ENCODE results near the gene PIP5KL1. TPM values are rescaled to one million over a fixed set of nuclear protein-coding genes. Genes with fewer than 3 reads are reported as not detected.
A peak's percentile ranks its signal among the peaks of the same experiment; 100 is the strongest.

Gene PIP5KL1
- total RNA-seq, 1 experiment from 2014 or later, result 3.9 TPM

GRCh38 chr9:127877566-127877998 lies 53.0 kb downstream of the PIP5KL1 start, which contains the start of gene AK1:
AK1 (minus strand) TSS chr9:127877675; CDS start chr9:127874617, 3,058 bp downstream.
- TF ChIP-seq EZH2 (IDR thresholded peaks at IDR 0.05; ENCODE audit: borderline replicate concordance, low read depth, low read length, poor library complexity, severe bottlenecking) (no peak), CTCF (conservative IDR thresholded peaks at IDR 0.05; ENCODE audit: low read depth, low read length) (no peak)
- Histone ChIP-seq H3K9me3 (ENCODE audit: low read depth, low read length, poor library complexity, severe bottlenecking) (no peaks in the 10 kb centered on the region), H3K36me3 (ENCODE audit: insufficient read depth, low read length, poor library complexity, severe bottlenecking) (no peaks in the 10 kb centered on the region), H3K4me3 (ENCODE audit: low read depth, low read length, poor library complexity, severe bottlenecking) (peak within 1 kb of the TSS; percentile 50), H3K27me3 (replicated peaks; ENCODE audit: insufficient read depth, low read depth, low read length, poor library complexity) (no peaks in the 10 kb centered on the region), H3K27ac (ENCODE audit: low read depth, low read length, poor library complexity, severe bottlenecking) (peak within 1 kb of the TSS; percentile 14), H3K4me1 (ENCODE audit: insufficient read depth, low read length, poor library complexity, severe bottlenecking) (peaks cover 20% of the 10 kb centered on the region)
- intact Hi-C loops (cut with micrococcal nuclease; ENCODE audit: unreplicated experiment), result no loop called here
- peak; percentile 64 for DNase-seq (ENCODE audit: low spot score)
- POLR2A ChIA-PET (ENCODE audit: low non-redundant PET), result no interaction called here
- CTCF ChIA-PET, result no interaction called here
- BruUV-seq (replicated peaks), result no TSS peak

- TF ChIP-seq CTCF (conservative IDR thresholded peaks at IDR 0.05; ENCODE audit: low read depth, low read length) (no peak), EZH2 (IDR thresholded peaks at IDR 0.05; ENCODE audit: borderline replicate concordance, low read depth, low read length, poor library complexity, severe bottlenecking) (no peak)
- no TSS peak for BruUV-seq (replicated peaks)
- ChIA-PET POLR2A (ENCODE audit: low non-redundant PET) (no interaction called here), CTCF (no interaction called here)
- no peak overlapping the region for H3K27ac ChIP-seq (ENCODE audit: low read depth, low read length, poor library complexity, severe bottlenecking)
- DNase-seq (ENCODE audit: low spot score), result no peak
- H3K9me3 ChIP-seq (ENCODE audit: low read depth, low read length, poor library complexity, severe bottlenecking), result no peaks in the 10 kb centered on the region
- H3K27me3 ChIP-seq (replicated peaks; ENCODE audit: insufficient read depth, low read depth, low read length, poor library complexity), result no peaks in the 10 kb centered on the region
- H3K36me3 ChIP-seq (ENCODE audit: insufficient read depth, low read length, poor library complexity, severe bottlenecking), result no peaks in the 10 kb centered on the region
- peaks cover 19% of the 10 kb centered on the region for H3K4me1 ChIP-seq (ENCODE audit: insufficient read depth, low read length, poor library complexity, severe bottlenecking)
- H3K4me3 ChIP-seq (ENCODE audit: low read depth, low read length, poor library complexity, severe bottlenecking), result peak overlapping the region; percentile 50
- intact Hi-C loops (cut with micrococcal nuclease; ENCODE audit: unreplicated experiment), result no loop called here
Measured at GRCh38 chr9:127876764-127877562, 53.6 kb downstream of the PIP5KL1 start.

- Histone ChIP-seq H3K9me3 (ENCODE audit: low read depth, low read length, poor library complexity, severe bottlenecking) (no peaks in the 10 kb centered on the region), H3K27me3 (replicated peaks; ENCODE audit: insufficient read depth, low read depth, low read length, poor library complexity) (no peaks in the 10 kb centered on the region), H3K27ac (ENCODE audit: low read depth, low read length, poor library complexity, severe bottlenecking) (peak overlapping the region; percentile 37), H3K36me3 (ENCODE audit: insufficient read depth, low read length, poor library complexity, severe bottlenecking) (no peaks in the 10 kb centered on the region), H3K4me3 (ENCODE audit: low read depth, low read length, poor library complexity, severe bottlenecking) (no peak overlapping the region), H3K4me1 (ENCODE audit: insufficient read depth, low read length, poor library complexity, severe bottlenecking) (peaks cover 19% of the 10 kb centered on the region)
- CTCF ChIA-PET, result no interaction called here
- BruUV-seq (replicated peaks), result no TSS peak
- DNase-seq (ENCODE audit: low spot score), result no peak
- TF ChIP-seq EZH2 (IDR thresholded peaks at IDR 0.05; ENCODE audit: borderline replicate concordance, low read depth, low read length, poor library complexity, severe bottlenecking) (no peak), CTCF (conservative IDR thresholded peaks at IDR 0.05; ENCODE audit: low read depth, low read length) (no peak)
- POLR2A ChIA-PET (ENCODE audit: low non-redundant PET), result no interaction called here
- intact Hi-C loops (cut with micrococcal nuclease; ENCODE audit: unreplicated experiment), result no loop called here
Measured at GRCh38 chr9:127876026-127876763, 54.4 kb downstream of the PIP5KL1 start.

Measured in A673 (cell line).